Endothelial cell of umbilical vein (primary cell): Measurements from ENCODE around the gene MAPK8IP2. TPM values are rescaled to one million over a fixed set of nuclear protein-coding genes. Genes with fewer than 3 reads are reported as not detected.

Experiments used
- BruUV-seq: library from RNA; stranded (reverse); fragments of 400-500 nt; replicated peaks from 2 replicates; lab custom pipeline; 2021; lab: Mats Ljungman, UMichigan
- CTCF ChIA-PET: fragments of 300-600, 350-600 bp; sonication (Branson Sonifier 250); formaldehyde crosslinking; loops from one replicate; lab custom pipeline; 2021; ENCODE audit warnings: antibody characterized with exemption, inconsistent platforms; lab: Charles Lee
- POLR2A ChIA-PET: fragments of 300-600, 350-600 bp; sonication (Branson Sonifier 250); formaldehyde crosslinking; loops from one replicate; lab custom pipeline; 2021; ENCODE audit warnings: antibody characterized with exemption, inconsistent platforms; lab: Charles Lee
- DNase-seq: peaks from one replicate; pipeline ENCODE4 v3.0.0-alpha.2; 2011; ENCODE audit warnings: low read depth, low spot score
- FAIRE-seq: peaks from 2 replicates; lab custom pipeline; 2011; peaks lifted over from hg19 to GRCh38; lab: Jason Lieb, UNC
- H2AFZ ChIP-seq: 2 replicates; pipeline ENCODE4 v1.6.0; 2012; ENCODE audit warnings: low read depth, low read length, control low read depth, inconsistent platforms
- H3K27ac ChIP-seq: 2 replicates; pipeline ENCODE4 v1.5.1; 2011; ENCODE audit warnings: low read depth, mild to moderate bottlenecking, control low read depth, low read length, moderate library complexity; ENCODE audit not compliant: insufficient read depth
- H3K27me3 ChIP-seq, 2 experiments: 2 replicates each; pipeline versions ENCODE4 v1.6.0 to v1.6.1; 2011; ENCODE audit warnings: low read length in 2 of 2, mixed read lengths in 1 of 2; ENCODE audit not compliant: control insufficient read depth in 2 of 2, insufficient read depth in 2 of 2
- H3K36me3 ChIP-seq, 2 experiments: 2 replicates in 1 of 2; 3 replicates in 1 of 2; pipeline ENCODE4 v1.5.1; 2011; ENCODE audit warnings: low read length in 2 of 2, mild to moderate bottlenecking in 1 of 2, moderate library complexity in 1 of 2; ENCODE audit not compliant: control insufficient read depth in 2 of 2, insufficient read depth in 2 of 2; ENCODE audit errors: extremely low read depth in 1 of 2
- H3K4me1 ChIP-seq: 3 replicates; pipeline ENCODE4 v1.5.1; 2011; ENCODE audit warnings: mild to moderate bottlenecking, low read length; ENCODE audit not compliant: control insufficient read depth, insufficient read depth; ENCODE audit errors: extremely low read depth
- H3K4me2 ChIP-seq: 2 replicates; pipeline ENCODE4 v1.6.1; 2011; ENCODE audit warnings: low read length, control low read depth, mixed read lengths; ENCODE audit not compliant: insufficient read depth
- H3K4me3 ChIP-seq, 3 experiments: fragments of 200-600 bp in 1 of 3; sonication (generic), shearing (Covaris generic) in 1 of 3; replicated peaks in 1 of 3; 2 replicates each; pipeline ENCODE4 v1.5.1; 2011 to 2016; ENCODE audit warnings: control low read depth in 3 of 3, low read length in 3 of 3, mild to moderate bottlenecking in 2 of 3, inconsistent platforms in 1 of 3, low read depth in 1 of 3, moderate library complexity in 1 of 3; ENCODE audit not compliant: insufficient read depth in 1 of 3
- H3K79me2 ChIP-seq: 2 replicates; pipeline ENCODE4 v1.6.0; 2012; ENCODE audit warnings: low read length, inconsistent platforms; ENCODE audit not compliant: control insufficient read depth, insufficient read depth
- H3K9ac ChIP-seq: replicated peaks from 2 replicates; pipeline ENCODE3; 2011; ENCODE audit warnings: low read length, control low read depth; ENCODE audit not compliant: insufficient read depth; ENCODE audit errors: extremely low read depth
- H3K9me1 ChIP-seq: replicated peaks from 3 replicates; pipeline ENCODE4 v1.6.0; 2011; ENCODE audit warnings: mild to moderate bottlenecking, low read length; ENCODE audit not compliant: control insufficient read depth, insufficient read depth; ENCODE audit errors: extremely low read depth
- H3K9me3 ChIP-seq: replicated peaks from 2 replicates; pipeline ENCODE4 v1.5.1; 2012; ENCODE audit warnings: low read length, inconsistent platforms; ENCODE audit not compliant: control insufficient read depth, insufficient read depth
- H4K20me1 ChIP-seq: replicated peaks from 2 replicates; pipeline ENCODE3; 2011; ENCODE audit warnings: mild to moderate bottlenecking, low read length; ENCODE audit not compliant: control insufficient read depth, insufficient read depth; ENCODE audit errors: extremely low read depth
- CTCF ChIP-seq, 2 donors: IDR thresholded peaks; 1 replicate in 1 of 2; 2 replicates in 1 of 2; pipeline ENCODE4 v1.5.1; 2011; ENCODE audit warnings: low read length in 2 of 2, mild to moderate bottlenecking in 2 of 2, moderate library complexity in 2 of 2, control low read depth in 1 of 2, inconsistent platforms in 1 of 2, low read depth in 1 of 2; ENCODE audit not compliant: insufficient read depth in 1 of 2; ENCODE audit errors: extremely low read depth in 1 of 2
- EZH2 ChIP-seq: IDR thresholded peaks from 2 replicates; pipeline ENCODE4 v1.6.1; 2012; ENCODE audit warnings: borderline replicate concordance, low read depth, mild to moderate bottlenecking, moderate library complexity, low read length, inconsistent platforms; ENCODE audit not compliant: severe bottlenecking
- FOS ChIP-seq: IDR thresholded peaks from 2 replicates; pipeline ENCODE4 v1.6.1; 2011; ENCODE audit warnings: mild to moderate bottlenecking, low read length, moderate library complexity, borderline replicate concordance; ENCODE audit not compliant: insufficient read depth
- GATA2 ChIP-seq: IDR thresholded peaks from 2 replicates; pipeline ENCODE4 v1.7.0; 2011; ENCODE audit warnings: low read depth, mild to moderate bottlenecking, moderate library complexity, mixed read lengths, low read length; ENCODE audit not compliant: insufficient read length, insufficient read depth
- JUN ChIP-seq: IDR thresholded peaks from 2 replicates; pipeline ENCODE4 v1.6.1; 2011; ENCODE audit warnings: borderline replicate concordance, low read depth; ENCODE audit not compliant: insufficient read length, insufficient read depth
- MAX ChIP-seq: IDR thresholded peaks from 2 replicates; pipeline ENCODE4 v1.6.1; 2011; ENCODE audit not compliant: insufficient read depth, insufficient read length
- MYC ChIP-seq: IDR thresholded peaks from one replicate; pipeline ENCODE4 v1.6.1; 2011; ENCODE audit warnings: mild to moderate bottlenecking, low read depth, low read length
- POLR2A ChIP-seq: IDR thresholded peaks from 2 replicates; pipeline ENCODE4 v1.6.1; 2012; ENCODE audit warnings: low read depth, mild to moderate bottlenecking, control low read depth, low read length
- POLR2AphosphoS5 ChIP-seq: IDR thresholded peaks from 2 replicates; pipeline ENCODE4 v1.6.1; 2012; ENCODE audit warnings: low read depth, mild to moderate bottlenecking, control low read depth, low read length, moderate library complexity; ENCODE audit not compliant: insufficient read depth
- dilution Hi-C: fragments of 300-500 bp; cut with MboI; formaldehyde crosslinking; loops from one replicate; pipeline ENCODE4 v1.15.0; 2019; ENCODE audit warnings: low sequenced_read_pairs; ENCODE audit not compliant: extremely low pct_ligation_motif_present
- intact Hi-C: fragments of 100-400 bp; cut with micrococcal nuclease; formaldehyde crosslinking; loops from one replicate; pipeline ENCODE4 v1.10.0; 2022
- polyA plus RNA-seq, 4 experiments: library from polyadenylated mRNA; depleted of rRNA in 3 of 4; stranded (reverse) in 3 of 4; unstranded in 1 of 4; fragments of >200 nt; gene quantifications; 2 replicates each; pipeline versions ENCODE4 v1.2.1 to v1.2.3, GENCODE V29; 2011 to 2012; ENCODE audit warnings: missing spikeins in 1 of 4
- total RNA-seq: library from RNA; stranded (reverse); gene quantifications from 2 replicates; pipeline ENCODE4 v1.2.3, GENCODE V29; 2021

The MAPK8IP2 gene
- total and polyA plus RNA-seq, 2 donors (not counting 3 experiments of a cell fraction or from before 2014, with no cell fraction given) = 0.21 to 0.31 TPM

DNA sequence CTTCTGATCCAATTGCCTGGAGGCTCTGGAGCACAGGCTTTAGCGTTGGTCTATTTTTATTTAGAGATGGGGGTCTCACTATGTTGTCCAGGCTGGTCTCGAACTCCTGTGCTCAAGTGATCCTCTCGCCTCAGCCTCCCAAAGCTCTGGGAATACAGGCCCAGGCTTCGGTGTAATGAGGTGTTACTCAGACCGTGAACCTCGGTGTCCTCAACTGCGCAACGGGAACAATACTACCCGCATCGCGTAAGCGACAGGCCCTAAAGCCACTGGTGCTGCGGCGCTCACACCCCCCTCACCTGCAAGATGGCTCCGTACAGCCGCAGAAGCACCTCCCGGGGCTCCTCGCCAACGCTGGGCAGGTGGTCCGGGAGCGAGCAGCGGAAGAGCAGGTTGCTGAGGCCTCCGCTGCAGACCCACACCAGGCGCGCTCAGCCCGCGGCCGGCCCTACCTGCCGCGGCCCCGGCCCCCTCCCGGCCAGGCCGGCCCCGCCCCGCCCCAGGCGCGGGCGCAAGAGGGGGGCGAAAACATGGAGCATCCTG is 18.6 kb upstream of the MAPK8IP2 start:
- no peak for DNase-seq
- no TSS peak for BruUV-seq
- Histone ChIP-seq H3K79me2 (peaks cover 8% of the 10 kb centered on the region), H3K4me3 (peak overlapping the region; percentile 73 to 87 (median 85)), H3K9me1 (no peaks in the 10 kb centered on the region), H3K9me3 (no peaks in the 10 kb centered on the region), H2AFZ (peak overlapping the region; percentile 98), H3K4me2 (peak overlapping the region; percentile 66), H4K20me1 (no peaks in the 10 kb centered on the region), H3K9ac (peak overlapping the region; percentile 96), H3K27me3 (no peaks in the 10 kb centered on the region), H3K36me3 (peaks cover 0 to 7% of the 10 kb centered on the region in 2 experiments), H3K27ac (peak overlapping the region; percentile 87), H3K4me1 (peaks cover 13% of the 10 kb centered on the region)
- dilution Hi-C loops = no loop called here
- no peak for TF ChIP-seq MYC
- no peak for TF ChIP-seq MAX
- TF ChIP-seq POLR2A = no peak
- no peak for TF ChIP-seq GATA2
- no peak for TF ChIP-seq POLR2AphosphoS5
- TF ChIP-seq CTCF (IDR thresholded peaks at IDR 0.05; ENCODE audit: extremely low read depth in 1 of 2, insufficient read depth in 1 of 2, low read depth in 1 of 2, low read length in 2 of 2) = no peak
- no peak for TF ChIP-seq EZH2
- no peak for TF ChIP-seq JUN
- no peak for TF ChIP-seq FOS
- ChIA-PET CTCF (interaction anchor here (1.3 to 3.5 kb wide), 3 partner anchors 16 to 56 kb away, joined by 4 to 17 read pairs (median 5); partner anchors contain the start of gene SCO2), POLR2A (interaction anchor here (1.6 kb wide), 1 partner anchor 56 kb away, joined by 4 read pairs; the partner anchor contains the start of gene SCO2)
- peak; percentile 59 for FAIRE-seq
- intact Hi-C loops = loop anchor here (2.0 kb wide), 3 partner anchors 57 to 111 kb away; partner anchors contain the start of genes NCAPH2 and SCO2
